Transverse colon (tissue), 4 donors: ENCODE results near the gene HOXA10. TPM values are rescaled to one million over a fixed set of nuclear protein-coding genes. Genes with fewer than 3 reads are reported as not detected.

Experiments used
- DNase-seq: peaks from one replicate; pipeline ENCODE4 v3.0.0-alpha.2; 2019
- H3K27ac ChIP-seq, 4 donors: fragments of 200-600 bp; sonication (generic); 2 replicates each; pipeline ENCODE4 v1.5.1; 2016 to 2018; ENCODE audit warnings: inconsistent platforms in 4 of 4
- H3K27me3 ChIP-seq: fragments of 200-600 bp; sonication (generic); 2 replicates; pipeline ENCODE4 v1.5.1; 2017; ENCODE audit warnings: inconsistent platforms
- H3K36me3 ChIP-seq, 4 donors: fragments of 200-600 bp; sonication (generic); 2 replicates each; pipeline ENCODE4 v1.5.1; 2017 to 2019; ENCODE audit warnings: inconsistent platforms in 4 of 4
- H3K4me1 ChIP-seq, 4 donors: fragments of 200-600 bp; sonication (generic); 2 replicates each; pipeline ENCODE4 v1.5.1; 2017 to 2020; ENCODE audit warnings: inconsistent platforms in 4 of 4
- H3K4me3 ChIP-seq, 4 donors: fragments of 200-600 bp; sonication (generic); 1 replicate in 1 of 4; 2 replicates in 3 of 4; pipeline versions ENCODE4 v1.5.1 to v1.6.1; 2017 to 2019; ENCODE audit warnings: inconsistent platforms in 4 of 4
- H3K9me3 ChIP-seq, 2 donors: fragments of 200-600 bp; sonication (generic); 2 replicates each; pipeline ENCODE4 v1.5.1; 2017 to 2019; ENCODE audit warnings: inconsistent platforms in 2 of 2
- CTCF ChIP-seq, 5 experiments: fragments of 200-600 bp in 3 of 5; fragments of 450-650 bp in 2 of 5; sonication (generic) in 3 of 5; IDR thresholded peaks; 1 replicate in 2 of 5; 2 replicates in 3 of 5; pipeline ENCODE4 v1.5.1; 2016 to 2017; ENCODE audit warnings: antibody characterized with exemption in 5 of 5, inconsistent platforms in 3 of 5, mild to moderate bottlenecking in 2 of 5, moderate library complexity in 1 of 5
- EP300 ChIP-seq: sonication (generic); formaldehyde crosslinking; IDR thresholded peaks from one replicate; pipeline ENCODE4 v1.6.1; 2017; ENCODE audit warnings: antibody characterized with exemption, low read depth
- POLR2A ChIP-seq: fragments of 450-650 bp; IDR thresholded peaks from one replicate; pipeline ENCODE4 v1.6.1; 2016; ENCODE audit warnings: antibody characterized with exemption, mild to moderate bottlenecking, moderate library complexity
- POLR2AphosphoS5 ChIP-seq, 3 donors: sonication (generic); formaldehyde crosslinking; IDR thresholded peaks; one replicate each; pipeline ENCODE4 v1.6.1; 2016; ENCODE audit warnings: antibody characterized with exemption in 3 of 3
- WGBS, 2 donors: methylation state at CpG; one replicate each; pipeline ENCODE4 v1.1.5; 2018; ENCODE audit warnings: low coverage in 1 of 2; 5-methylcytosine and 5-hydroxymethylcytosine counted together
- in situ Hi-C, 4 donors: fragments of 200-750 bp; cut with MboI; loops; one replicate each; pipeline versions ENCODE4 v1.15.0 to v1.15.1; 2017; ENCODE audit warnings: low sequenced_read_pairs in 3 of 4, low pct_ligation_motif_present in 1 of 4, low pct_unique_long_range_greater_than_20kb in 1 of 4
- intact Hi-C: fragments of 100-400 bp; cut with DNase I; formaldehyde crosslinking; loops from one replicate; pipeline ENCODE4 v1.15.1; 2023; ENCODE audit warnings: low total_unique reads
- total RNA-seq, 4 donors: library from RNA; depleted of rRNA; stranded (reverse); fragments of >200 nt; gene quantifications; one replicate each; pipeline ENCODE4 v1.1.0, GENCODE V29; 2016

HOXA10 gene
- total RNA-seq, 4 donors from 2014 or later = 19.8 to 68.9 (median 36.4) TPM

- peaks cover 66% of the 10 kb centered on the region for H3K27me3 ChIP-seq
- H3K27ac ChIP-seq = peak overlapping the region; percentile 95 to 99 (median 98)
- H3K4me3 ChIP-seq = peak overlapping the region; percentile 56 to 79 (median 70)
- peaks cover 29 to 73% (median 59%) of the 10 kb centered on the region in 4 donors for H3K4me1 ChIP-seq
- H3K9me3 ChIP-seq = no peaks in the 10 kb centered on the region
- DNase-seq = peak; percentile 20
- TF ChIP-seq POLR2AphosphoS5 (IDR thresholded peaks at IDR 0.05) (no peak), EP300 (no peak), CTCF (IDR thresholded peaks at IDR 0.05) (no peak), POLR2A (peak; percentile 6)
- in situ Hi-C loops (loop anchor here in 3 of 4 donors (10.0 to 25.0 kb wide), 2 partner anchors 1324 to 1331 kb away; no protein-coding TSS in a partner anchor), intact Hi-C loops (loop anchor here (5.0 kb wide), 1 partner anchor 831 kb away; no protein-coding TSS in a partner anchor)
- no peaks in the 10 kb centered on the region for H3K36me3 ChIP-seq
- 6 to 7% methylated on average over 11 to 24 of the region's 24 CpGs for WGBS, 2 donors
Observed at GRCh38 chr7:27185854-27186667, 11.9 kb upstream of the HOXA10 start.

GRCh38 chr7:27185013-27185853, 11.1 kb upstream of the HOXA10 start, which contains the start of gene HOXA11:
Gene HOXA11, minus strand, starts transcription at chr7:27185232. Its CDS starts 88 bp downstream, at chr7:27185144.
- no peaks in the 10 kb centered on the region for H3K36me3 ChIP-seq
- peak within 1 kb of the TSS; percentile 95 to 99 (median 98) for H3K27ac ChIP-seq
- H3K4me3 ChIP-seq = peak within 1 kb of the TSS; percentile 56 to 79 (median 70)
- 7 to 8% methylated on average over 11 to 42 of the region's 43 CpGs for WGBS, 2 donors
- peak; percentile 83 for DNase-seq
- H3K27me3 ChIP-seq = peaks cover 64% of the 10 kb centered on the region
- intact Hi-C loops (loop anchor here (5.0 kb wide), 1 partner anchor 832 kb away; no protein-coding TSS in a partner anchor), in situ Hi-C loops (loop anchor here in 3 of 4 donors (10.0 to 25.0 kb wide), 2 partner anchors 1323 to 1330 kb away; no protein-coding TSS in a partner anchor)
- no peaks in the 10 kb centered on the region for H3K9me3 ChIP-seq
- peaks cover 29 to 73% (median 59%) of the 10 kb centered on the region in 4 donors for H3K4me1 ChIP-seq
- TF ChIP-seq POLR2A (peak; percentile 96), EP300 (no peak), POLR2AphosphoS5 (IDR thresholded peaks at IDR 0.05) (peak; percentile 93 to 98 (median 96)), CTCF (IDR thresholded peaks at IDR 0.05) (no peak)

- DNase-seq = peak; percentile 67
- in situ Hi-C loops = loop anchor here in 3 of 4 donors (10.0 to 25.0 kb wide), 2 partner anchors 1322 to 1330 kb away; no protein-coding TSS in a partner anchor
- H3K36me3 ChIP-seq = no peaks in the 10 kb centered on the region
- TF ChIP-seq POLR2A (peak; percentile 72), POLR2AphosphoS5 (IDR thresholded peaks at IDR 0.05) (peak; percentile 29 to 92 (median 61)), EP300 (no peak)
- H3K4me3 ChIP-seq = peak overlapping the region; percentile 56 to 79 (median 70)
- H3K9me3 ChIP-seq = no peaks in the 10 kb centered on the region
- intact Hi-C loops = loop anchor here (5.0 kb wide), 1 partner anchor 833 kb away; no protein-coding TSS in a partner anchor
- peaks cover 22 to 67% (median 54%) of the 10 kb centered on the region in 4 donors for H3K4me1 ChIP-seq
- H3K27me3 ChIP-seq = peaks cover 61% of the 10 kb centered on the region
- H3K27ac ChIP-seq = peak overlapping the region; percentile 95 to 99 (median 98)
- 3% methylated on average over 36 of the region's 72 CpGs; no CpG with 5 or more reads in 1 of the 2 donors for WGBS, 2 donors
Observed at GRCh38 chr7:27184337-27185012, 10.4 kb upstream of the HOXA10 start.
